Fibroblast of lung (primary cell): ENCODE measurements around the gene SLTM. TPM values are rescaled to one million over a fixed set of nuclear protein-coding genes. Genes with fewer than 3 reads are reported as not detected.
"Not testable (repeated sequence)": the region's sequence is repeated elsewhere in the genome, so short reads cannot be mapped to it uniquely, and the experiment has no call there.

ENCODE experiments used
- DNase-seq, 2 donors: peaks; one replicate each; pipeline versions ENCODE4 v3.0.0 to v3.0.0-alpha.2; 2010; ENCODE audit warnings: low read depth in 2 of 2
- H2AFZ ChIP-seq: 2 replicates; pipeline ENCODE4 v1.5.1; 2012; ENCODE audit warnings: low read length, control low read depth, inconsistent platforms
- H3K27ac ChIP-seq: 2 replicates; pipeline ENCODE4 v1.5.1; 2011; ENCODE audit warnings: low read length, control low read depth; ENCODE audit not compliant: insufficient read depth
- H3K27me3 ChIP-seq: 2 replicates; pipeline ENCODE4 v1.5.1; 2011; ENCODE audit warnings: mild to moderate bottlenecking, low read length; ENCODE audit not compliant: control insufficient read depth, insufficient read depth
- H3K36me3 ChIP-seq: 2 replicates; pipeline ENCODE4 v1.5.1; 2011; ENCODE audit warnings: low read length; ENCODE audit not compliant: control insufficient read depth, insufficient read depth
- H3K4me1 ChIP-seq: 2 replicates; pipeline ENCODE4 v1.5.1; 2011; ENCODE audit warnings: low read length; ENCODE audit not compliant: control insufficient read depth, insufficient read depth; ENCODE audit errors: extremely low read depth
- H3K4me2 ChIP-seq: 2 replicates; pipeline ENCODE4 v1.5.1; 2011; ENCODE audit warnings: low read length, control low read depth; ENCODE audit not compliant: insufficient read depth; ENCODE audit errors: extremely low read depth
- H3K4me3 ChIP-seq, 4 experiments: fragments of 200-600 bp in 1 of 4; sonication (generic) in 1 of 4; replicated peaks in 1 of 4; 2 replicates each; pipeline ENCODE4 v1.5.1; 2011 to 2016; ENCODE audit warnings: low read length in 4 of 4, low read depth in 3 of 4, mild to moderate bottlenecking in 3 of 4, control low read depth in 2 of 4, inconsistent platforms in 1 of 4, mixed read lengths in 1 of 4; ENCODE audit not compliant: insufficient read depth in 1 of 4; ENCODE audit errors: control extremely low read depth in 1 of 4
- H3K79me2 ChIP-seq: 2 replicates; pipeline ENCODE4 v1.5.1; 2012; ENCODE audit warnings: mild to moderate bottlenecking, low read length, inconsistent platforms; ENCODE audit not compliant: control insufficient read depth, insufficient read depth
- H3K9ac ChIP-seq: 2 replicates; pipeline ENCODE4 v1.5.1; 2011; ENCODE audit warnings: mild to moderate bottlenecking, low read length, control low read depth; ENCODE audit not compliant: insufficient read depth
- H3K9me3 ChIP-seq: 2 replicates; pipeline ENCODE4 v1.5.1; 2012; ENCODE audit warnings: low read depth, low read length; ENCODE audit not compliant: control insufficient read depth, insufficient read depth
- H4K20me1 ChIP-seq: 2 replicates; pipeline ENCODE4 v1.5.1; 2011; ENCODE audit warnings: low read length; ENCODE audit not compliant: control insufficient read depth, insufficient read depth; ENCODE audit errors: extremely low read depth
- CTCF ChIP-seq, 2 donors: IDR thresholded peaks in 1 of 2; conservative IDR thresholded peaks in 1 of 2; 1 replicate in 1 of 2; 2 replicates in 1 of 2; pipeline ENCODE4 v1.5.1; 2011 to 2012; ENCODE audit warnings: low read length in 2 of 2, control low read depth in 1 of 2, inconsistent platforms in 1 of 2, low read depth in 1 of 2, mild to moderate bottlenecking in 1 of 2
- EZH2 ChIP-seq: IDR thresholded peaks from 2 replicates; pipeline ENCODE4 v1.5.1; 2012; ENCODE audit warnings: low read length, control low read depth, mild to moderate bottlenecking; ENCODE audit errors: missing control alignments
- polyA plus RNA-seq, 2 donors: library from polyadenylated mRNA; depleted of rRNA in 1 of 2; stranded (reverse) in 1 of 2; unstranded in 1 of 2; fragments of >200 nt; gene quantifications; 2 replicates each; pipeline ENCODE4 v1.2.1, GENCODE V29; 2011 to 2012; ENCODE audit warnings: missing spikeins in 1 of 2
- total RNA-seq: library from RNA; depleted of rRNA; stranded (reverse); fragments of >200 nt; gene quantifications from 2 replicates; pipeline ENCODE4 v1.2.1, GENCODE V29; 2014

The SLTM gene
- total and polyA plus RNA-seq, 2 donors (not counting 1 experiment from before 2014, with no cell fraction given) = 19.3 to 67.2 TPM

- no peak overlapping the region for H3K4me2 ChIP-seq
- no peaks in the 10 kb centered on the region for H3K27me3 ChIP-seq
- H3K4me3 ChIP-seq = no peak overlapping the region
- DNase-seq = peak; percentile 30 to 64
- H3K9me3 ChIP-seq = no peaks in the 10 kb centered on the region
- no peaks in the 10 kb centered on the region for H3K4me1 ChIP-seq
- no peak overlapping the region for H3K27ac ChIP-seq
- no peak overlapping the region for H2AFZ ChIP-seq
- TF ChIP-seq CTCF (conservative IDR thresholded peaks at IDR 0.05 in 1 of 2, IDR thresholded peaks at IDR 0.05 in 1 of 2; ENCODE audit: low read depth in 1 of 2, low read length in 2 of 2) (no peak), EZH2 (no peak)
- H3K79me2 ChIP-seq = no peaks in the 10 kb centered on the region
- H3K9ac ChIP-seq = no peak overlapping the region
- no peaks in the 10 kb centered on the region for H3K36me3 ChIP-seq
- H4K20me1 ChIP-seq = no peaks in the 10 kb centered on the region
Observed at GRCh38 chr15:58856086-58856485, 77.4 kb downstream of the SLTM start.

GRCh38 chr15:58854593-58854992, 78.9 kb downstream of the SLTM start:
- H3K36me3 ChIP-seq = no peaks in the 10 kb centered on the region
- peak in 1 of 2 donors; percentile 11 for DNase-seq
- no peak overlapping the region for H3K9ac ChIP-seq
- H4K20me1 ChIP-seq = no peaks in the 10 kb centered on the region
- no peaks in the 10 kb centered on the region for H3K9me3 ChIP-seq
- H3K27ac ChIP-seq = no peak overlapping the region
- no peak overlapping the region for H3K4me2 ChIP-seq
- H3K79me2 ChIP-seq = no peaks in the 10 kb centered on the region
- no peaks in the 10 kb centered on the region for H3K4me1 ChIP-seq
- H3K4me3 ChIP-seq = no peak overlapping the region
- TF ChIP-seq EZH2 (no peak), CTCF (conservative IDR thresholded peaks at IDR 0.05 in 1 of 2, IDR thresholded peaks at IDR 0.05 in 1 of 2; ENCODE audit: low read depth in 1 of 2, low read length in 2 of 2) (no peak)
- no peaks in the 10 kb centered on the region for H3K27me3 ChIP-seq
- no peak overlapping the region for H2AFZ ChIP-seq

- H3K27ac ChIP-seq = no peak overlapping the region
- no peaks in the 10 kb centered on the region for H3K36me3 ChIP-seq
- peak in 1 of 2 donors; percentile 16 for TF ChIP-seq CTCF (conservative IDR thresholded peaks at IDR 0.05 in 1 of 2, IDR thresholded peaks at IDR 0.05 in 1 of 2; ENCODE audit: low read depth in 1 of 2, low read length in 2 of 2)
- TF ChIP-seq EZH2 = no peak
- no peak overlapping the region for H3K4me2 ChIP-seq
- H3K27me3 ChIP-seq = no peaks in the 10 kb centered on the region
- no peak overlapping the region for H3K4me3 ChIP-seq
- DNase-seq = peak in 1 of 2 donors; percentile 17
- no peak overlapping the region for H3K9ac ChIP-seq
- no peaks in the 10 kb centered on the region for H4K20me1 ChIP-seq
- H3K4me1 ChIP-seq = no peaks in the 10 kb centered on the region
- H3K9me3 ChIP-seq = no peaks in the 10 kb centered on the region
- H3K79me2 ChIP-seq = no peaks in the 10 kb centered on the region
- H2AFZ ChIP-seq = no peak overlapping the region
Observed at GRCh38 chr15:58852347-58852746, 81.1 kb downstream of the SLTM start.

- not testable (repeated sequence) for H3K9me3 ChIP-seq, H3K4me3 ChIP-seq, DNase-seq, H3K79me2 ChIP-seq, H3K4me1 ChIP-seq, H3K27ac ChIP-seq, H3K27me3 ChIP-seq, H3K9ac ChIP-seq, H3K36me3 ChIP-seq, H3K4me2 ChIP-seq, H2AFZ ChIP-seq, H4K20me1 ChIP-seq
Observed at GRCh38 chr15:58851205-58851604, 82.3 kb downstream of the SLTM start.
